Stimulated activated CD8-positive, alpha-beta memory T cell treated with anti-CD3 and anti-CD28 coated beads, Interleukin-12 subunit alpha, Interleukin-12 subunit beta, amount 100 ng/mL, for 24 hours (primary cell): ENCODE data around the gene PCDH9.
"Not testable (repeated sequence)": the region's sequence is repeated elsewhere in the genome, so short reads cannot be mapped to it uniquely, and the experiment has no call there.

Experiments
- DNase-seq: peaks from one replicate; pipeline ENCODE4 v3.0.0-alpha.2; 2020; ENCODE audit errors: extremely low read depth

The PCDH9 gene

DNA sequence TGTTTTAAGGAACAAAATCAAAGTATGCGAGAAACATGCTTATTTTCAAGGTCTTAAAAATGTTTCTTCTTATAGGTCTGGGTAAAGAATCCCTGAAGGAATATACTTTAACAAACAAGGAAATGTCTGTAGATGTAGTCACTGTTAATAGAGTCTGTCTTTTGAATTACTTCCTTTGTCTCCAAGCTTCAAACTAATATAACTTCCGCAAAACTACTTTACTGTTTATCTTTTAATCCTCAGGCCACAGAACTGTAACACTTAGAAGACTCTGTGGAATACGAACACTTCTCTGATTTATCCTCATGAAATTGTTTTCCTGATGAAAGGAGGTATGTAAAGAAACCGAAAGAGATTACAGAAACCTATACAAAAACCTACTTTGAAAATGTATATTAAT is 316.0 kb downstream of the PCDH9 start:
- no peak for DNase-seq

GRCh38 chr13:66911411-66911939 is 318.7 kb downstream of the PCDH9 start:
- no peak for DNase-seq

DNA sequence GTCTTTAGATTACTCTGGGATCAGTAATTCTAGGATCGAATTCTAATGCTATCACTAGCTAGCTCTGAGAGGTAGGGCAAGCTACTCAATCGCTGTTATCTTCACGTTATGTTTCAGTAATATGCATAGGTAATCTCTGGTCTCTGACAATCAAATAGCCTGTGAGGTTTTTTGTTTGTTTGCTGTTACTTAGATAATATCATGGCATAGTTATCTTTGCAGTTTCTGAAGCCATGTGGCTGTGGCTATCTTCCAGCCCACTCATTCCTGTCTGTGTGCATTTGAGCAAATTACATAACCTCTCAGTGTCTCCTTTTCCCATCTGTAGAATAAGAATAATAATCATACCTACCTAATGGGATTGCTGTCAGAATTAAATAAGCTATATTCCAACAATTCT is 330.2 kb downstream of the PCDH9 start:
- DNase-seq, result no peak

- DNase-seq, result no peak
Observed at GRCh38 chr13:66896933-66897332, 333.2 kb downstream of the PCDH9 start.

DNA sequence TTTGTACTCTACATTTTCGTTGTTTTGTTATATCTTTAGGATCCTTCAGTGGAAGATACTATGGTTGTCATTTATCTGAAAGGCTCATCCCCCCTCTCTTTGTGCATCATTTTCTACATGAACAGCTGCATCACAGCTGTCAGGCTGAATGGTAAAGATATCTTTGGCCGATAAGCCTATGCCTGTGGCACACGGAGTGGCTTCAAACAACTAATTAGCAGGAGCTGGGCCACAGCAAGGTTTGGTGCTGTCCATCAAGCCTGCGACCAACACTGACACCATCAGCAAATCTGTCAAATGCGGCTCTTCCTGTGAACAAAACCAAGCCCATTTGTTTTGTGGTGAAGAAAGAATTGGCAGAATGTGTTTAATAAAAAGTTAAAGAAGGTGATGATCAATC is 334.4 kb downstream of the PCDH9 start:
- no peak for DNase-seq

- DNase-seq, result no peak
Observed at GRCh38 chr13:66895320-66895719, 334.8 kb downstream of the PCDH9 start.

GRCh38 chr13:66888698-66889097 is 341.4 kb downstream of the PCDH9 start:
- no peak for DNase-seq

GRCh38 chr13:66887088-66887487 is 343.0 kb downstream of the PCDH9 start:
- DNase-seq, result no peak

- no peak for DNase-seq
Observed at GRCh38 chr13:66886264-66886663, 343.9 kb downstream of the PCDH9 start.

- not testable (repeated sequence) for DNase-seq
Observed at GRCh38 chr13:66881170-66881569, 349.0 kb downstream of the PCDH9 start.

GRCh38 chr13:66879988-66880387 is 350.1 kb downstream of the PCDH9 start:
- no peak for DNase-seq

DNA sequence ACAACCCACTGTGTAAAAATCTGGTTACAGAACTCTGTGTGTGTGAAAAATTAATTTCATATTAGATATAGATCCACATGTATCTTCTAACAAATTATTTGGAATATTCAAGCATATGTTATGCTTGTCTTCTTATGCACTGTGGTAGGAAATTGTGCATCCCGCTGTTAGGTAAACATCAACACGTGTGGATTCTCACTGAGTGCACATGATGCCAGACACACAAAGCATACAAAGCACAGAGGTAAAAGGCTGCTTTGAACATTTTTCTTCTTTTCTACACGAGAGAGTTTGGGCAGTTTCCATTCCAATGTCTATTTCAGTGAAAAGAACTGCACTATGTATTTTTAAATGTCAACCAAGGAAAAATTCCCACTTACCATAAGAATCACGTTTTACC is 354.9 kb downstream of the PCDH9 start:
- DNase-seq, result no peak

DNA sequence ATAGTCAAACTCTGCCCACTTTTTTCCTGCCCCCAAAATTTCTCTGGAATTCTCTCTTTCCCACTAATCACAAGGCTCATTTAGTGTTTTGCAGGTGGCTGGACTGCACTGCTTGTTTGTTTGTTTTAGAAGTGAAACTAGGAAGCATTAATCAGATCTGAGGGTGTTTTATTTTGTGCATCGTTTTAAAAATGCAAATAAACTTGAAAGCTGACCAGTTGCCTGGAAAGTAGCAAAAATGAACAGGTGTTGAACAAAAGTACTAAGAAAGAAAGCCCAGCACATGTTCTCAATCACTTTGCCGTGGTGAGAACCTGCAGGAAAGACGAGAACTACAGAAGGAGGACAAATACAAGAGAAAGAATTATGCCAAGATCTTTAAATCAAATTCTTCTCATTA is 365.5 kb downstream of the PCDH9 start:
- DNase-seq, result no peak

- DNase-seq, result no peak
Observed at GRCh38 chr13:66860878-66861417, 369.2 kb downstream of the PCDH9 start.

DNA sequence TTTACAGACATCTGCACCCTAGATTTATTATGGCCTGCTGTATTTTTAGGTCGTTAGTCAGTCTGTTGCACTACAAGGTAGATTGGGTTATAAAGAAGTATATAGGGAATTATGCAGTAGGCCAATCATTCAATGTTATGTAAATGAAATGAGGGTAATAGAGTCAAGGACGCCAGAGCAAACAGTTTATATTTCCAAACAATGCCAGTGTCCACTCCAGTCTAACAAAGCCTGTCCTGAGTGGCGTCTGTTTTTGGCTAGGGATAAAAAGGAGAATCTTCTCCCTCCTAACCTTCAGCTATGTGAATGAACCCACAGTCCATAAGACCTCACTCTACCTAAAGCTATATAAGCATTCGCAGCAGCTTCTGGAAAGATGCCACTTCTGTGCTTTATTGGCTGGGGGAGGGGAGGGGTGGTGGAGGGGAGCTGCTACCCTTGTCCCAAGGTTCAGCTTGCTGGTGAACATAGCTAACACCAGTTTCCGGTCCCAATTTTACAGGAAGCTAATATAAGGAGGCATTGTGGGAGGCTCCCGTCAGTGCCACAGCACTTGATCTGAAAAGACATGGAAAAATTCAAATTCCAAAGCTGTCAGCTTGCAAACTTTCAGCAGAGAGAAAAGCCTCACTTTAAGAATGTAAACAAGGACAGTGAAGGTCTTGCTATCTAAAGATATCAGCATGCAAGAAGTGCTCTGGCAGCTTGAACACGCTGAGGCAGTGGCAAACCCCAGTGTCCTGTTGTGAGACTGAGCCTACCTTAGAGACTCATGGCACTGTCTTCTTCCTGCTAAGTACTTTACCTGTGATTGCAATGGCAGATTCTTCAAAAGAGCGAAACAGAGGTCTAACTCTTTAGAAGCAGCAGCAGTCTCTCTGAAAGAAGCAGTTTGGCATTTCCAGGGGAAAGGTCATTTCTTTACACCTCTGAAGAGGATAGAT is 369.9 kb downstream of the PCDH9 start:
- DNase-seq, result no peak

- DNase-seq, result no peak
Observed at GRCh38 chr13:66859078-66859477, 371.1 kb downstream of the PCDH9 start.

DNA sequence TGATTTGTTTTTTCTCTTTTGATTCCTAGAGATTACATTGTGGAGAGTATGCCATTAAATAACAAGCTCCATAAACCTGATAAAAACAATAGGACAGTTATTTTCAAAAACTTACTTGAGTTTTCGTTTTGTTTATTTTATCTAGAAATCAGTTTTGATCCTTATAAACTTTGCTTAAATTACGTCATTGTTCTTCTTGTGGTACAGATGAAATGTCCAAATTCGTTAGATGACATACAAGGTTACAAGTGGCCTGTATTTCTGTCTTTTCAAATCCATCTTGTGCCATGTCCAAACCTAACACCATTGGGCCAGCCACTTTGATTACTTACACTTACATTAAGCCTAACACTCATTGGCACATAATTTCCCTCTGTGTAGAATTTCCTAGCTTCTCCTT is 372.0 kb downstream of the PCDH9 start:
- DNase-seq, result no peak

DNA sequence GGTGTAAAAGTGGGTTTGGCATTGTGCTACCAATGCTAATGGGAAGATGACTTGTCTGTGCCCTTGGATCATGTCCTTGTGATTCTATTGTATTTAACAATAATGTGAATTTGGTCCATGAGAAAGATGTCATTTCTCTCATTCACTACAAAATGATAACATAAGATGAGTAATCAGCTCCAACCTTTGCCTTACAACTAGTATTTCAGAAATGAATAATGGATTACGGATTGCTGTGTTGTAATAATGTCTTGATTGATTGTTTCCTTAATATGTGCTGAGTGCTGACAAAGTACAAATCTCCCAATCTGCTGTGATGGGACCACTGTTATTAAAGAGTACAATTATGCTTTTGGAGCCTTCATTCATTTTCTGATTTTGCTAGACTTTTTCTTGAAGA is 375.0 kb downstream of the PCDH9 start:
- DNase-seq, result no peak

DNA sequence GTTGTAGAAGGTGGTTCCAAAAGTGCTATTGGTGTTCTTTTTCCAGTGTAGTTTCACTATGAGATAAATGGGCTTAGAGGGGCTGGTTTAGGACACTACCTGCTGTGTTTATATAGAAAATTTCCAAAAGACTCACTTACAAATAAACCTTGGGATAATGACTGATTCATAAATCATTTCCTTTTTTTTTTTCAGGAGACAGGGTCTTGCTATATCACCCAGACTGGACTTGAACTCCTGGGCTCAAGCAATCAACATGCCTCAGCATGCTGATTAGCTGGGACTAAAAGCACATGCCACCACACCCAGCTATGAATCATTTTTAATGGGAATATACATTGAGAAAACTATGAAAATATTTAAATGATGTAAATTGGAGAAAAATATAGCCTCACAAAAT is 376.6 kb downstream of the PCDH9 start:
- no peak for DNase-seq

- DNase-seq, result no peak
Observed at GRCh38 chr13:66849706-66850105, 380.4 kb downstream of the PCDH9 start.

DNA sequence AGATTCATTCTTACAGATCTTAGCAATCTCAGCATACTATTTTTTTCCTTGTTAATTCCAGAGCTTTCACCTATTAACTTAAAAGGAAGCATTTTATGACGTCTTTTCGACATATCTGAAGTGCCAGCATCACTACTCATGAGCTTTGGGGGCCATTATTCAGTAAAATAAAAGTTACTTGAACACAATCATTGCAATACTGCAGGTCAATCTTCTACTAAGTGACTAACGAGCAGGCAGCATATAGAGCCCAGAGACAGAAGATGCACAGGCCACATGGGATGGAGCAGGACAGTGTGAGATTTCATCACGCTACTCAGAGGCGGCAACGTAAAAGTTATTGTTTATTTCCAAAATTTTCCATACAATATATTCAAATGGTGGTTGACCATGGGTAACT is 382.6 kb downstream of the PCDH9 start:
- no peak for DNase-seq

DNA sequence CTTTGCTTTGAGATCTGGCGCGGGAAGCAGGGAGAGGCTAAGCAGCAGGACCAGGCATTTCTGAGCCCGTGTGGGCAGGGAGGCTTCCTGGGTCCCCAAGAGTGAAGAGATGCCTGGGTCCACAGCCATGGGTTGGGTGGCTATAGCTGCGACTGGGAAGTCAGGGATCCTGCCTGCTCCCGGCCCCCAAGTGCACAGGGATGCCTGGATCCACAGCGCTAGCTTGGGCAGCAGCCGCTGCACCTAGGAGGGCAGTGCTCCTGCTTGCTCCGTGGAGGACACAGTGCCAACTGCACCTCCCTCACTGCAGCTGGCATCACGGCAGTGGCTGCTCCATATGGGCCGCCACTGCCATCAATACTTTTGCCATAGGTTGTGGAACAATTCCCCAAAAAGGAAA is 384.7 kb downstream of the PCDH9 start:
- DNase-seq, result no peak

DNA sequence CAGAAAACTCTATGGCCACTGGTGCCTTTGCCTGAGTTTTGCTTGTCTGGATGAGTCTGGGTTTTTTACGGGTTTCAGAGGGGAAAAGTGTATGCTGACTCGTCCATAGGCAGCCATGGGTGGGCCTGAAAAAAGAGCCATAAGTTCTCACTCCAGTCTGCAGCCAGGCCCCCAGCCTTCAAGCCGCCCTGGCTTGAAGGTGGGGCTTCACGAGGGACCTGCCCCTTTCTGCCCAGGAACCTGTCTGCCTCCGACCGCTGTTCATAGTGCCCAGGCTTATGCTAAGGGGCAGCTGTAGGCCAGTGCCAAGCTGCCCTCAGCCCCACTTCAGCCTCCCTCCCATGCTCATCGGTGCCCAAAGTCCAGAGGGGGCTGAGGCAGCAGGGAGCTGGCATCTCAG is 385.2 kb downstream of the PCDH9 start:
- no peak for DNase-seq
